Fibroblast of lung (primary cell): Measurements from ENCODE around the gene SAA4. TPM values are rescaled to one million over a fixed set of nuclear protein-coding genes. Genes with fewer than 3 reads are reported as not detected.
"Not testable (repeated sequence)": the region's sequence is repeated elsewhere in the genome, so short reads cannot be mapped to it uniquely, and the experiment has no call there.

Experiments
- DNase-seq, 2 donors: peaks; one replicate each; pipeline versions ENCODE4 v3.0.0 to v3.0.0-alpha.2; 2010; ENCODE audit warnings: low read depth in 2 of 2
- H2AFZ ChIP-seq: 2 replicates; pipeline ENCODE4 v1.5.1; 2012; ENCODE audit warnings: low read length, control low read depth, inconsistent platforms
- H3K27ac ChIP-seq: 2 replicates; pipeline ENCODE4 v1.5.1; 2011; ENCODE audit warnings: low read length, control low read depth; ENCODE audit not compliant: insufficient read depth
- H3K27me3 ChIP-seq: 2 replicates; pipeline ENCODE4 v1.5.1; 2011; ENCODE audit warnings: mild to moderate bottlenecking, low read length; ENCODE audit not compliant: control insufficient read depth, insufficient read depth
- H3K36me3 ChIP-seq: 2 replicates; pipeline ENCODE4 v1.5.1; 2011; ENCODE audit warnings: low read length; ENCODE audit not compliant: control insufficient read depth, insufficient read depth
- H3K4me1 ChIP-seq: 2 replicates; pipeline ENCODE4 v1.5.1; 2011; ENCODE audit warnings: low read length; ENCODE audit not compliant: control insufficient read depth, insufficient read depth; ENCODE audit errors: extremely low read depth
- H3K4me2 ChIP-seq: 2 replicates; pipeline ENCODE4 v1.5.1; 2011; ENCODE audit warnings: low read length, control low read depth; ENCODE audit not compliant: insufficient read depth; ENCODE audit errors: extremely low read depth
- H3K4me3 ChIP-seq, 4 experiments: fragments of 200-600 bp in 1 of 4; sonication (generic) in 1 of 4; replicated peaks in 1 of 4; 2 replicates each; pipeline ENCODE4 v1.5.1; 2011 to 2016; ENCODE audit warnings: low read length in 4 of 4, low read depth in 3 of 4, mild to moderate bottlenecking in 3 of 4, control low read depth in 2 of 4, inconsistent platforms in 1 of 4, mixed read lengths in 1 of 4; ENCODE audit not compliant: insufficient read depth in 1 of 4; ENCODE audit errors: control extremely low read depth in 1 of 4
- H3K79me2 ChIP-seq: 2 replicates; pipeline ENCODE4 v1.5.1; 2012; ENCODE audit warnings: mild to moderate bottlenecking, low read length, inconsistent platforms; ENCODE audit not compliant: control insufficient read depth, insufficient read depth
- H3K9ac ChIP-seq: 2 replicates; pipeline ENCODE4 v1.5.1; 2011; ENCODE audit warnings: mild to moderate bottlenecking, low read length, control low read depth; ENCODE audit not compliant: insufficient read depth
- H3K9me3 ChIP-seq: 2 replicates; pipeline ENCODE4 v1.5.1; 2012; ENCODE audit warnings: low read depth, low read length; ENCODE audit not compliant: control insufficient read depth, insufficient read depth
- H4K20me1 ChIP-seq: 2 replicates; pipeline ENCODE4 v1.5.1; 2011; ENCODE audit warnings: low read length; ENCODE audit not compliant: control insufficient read depth, insufficient read depth; ENCODE audit errors: extremely low read depth
- EZH2 ChIP-seq: IDR thresholded peaks from 2 replicates; pipeline ENCODE4 v1.5.1; 2012; ENCODE audit warnings: low read length, control low read depth, mild to moderate bottlenecking; ENCODE audit errors: missing control alignments
- polyA plus RNA-seq, 2 donors: library from polyadenylated mRNA; depleted of rRNA in 1 of 2; stranded (reverse) in 1 of 2; unstranded in 1 of 2; fragments of >200 nt; gene quantifications; 2 replicates each; pipeline ENCODE4 v1.2.1, GENCODE V29; 2011 to 2012; ENCODE audit warnings: missing spikeins in 1 of 2
- total RNA-seq: library from RNA; depleted of rRNA; stranded (reverse); fragments of >200 nt; gene quantifications from 2 replicates; pipeline ENCODE4 v1.2.1, GENCODE V29; 2014
- TF ChIP-seq, protein P1 (sequence below), 2 donors: IDR thresholded peaks in 1 of 2; conservative IDR thresholded peaks in 1 of 2; 1 replicate in 1 of 2; 2 replicates in 1 of 2; pipeline ENCODE4 v1.5.1; 2011 to 2012; ENCODE audit warnings: low read length in 2 of 2, control low read depth in 1 of 2, inconsistent platforms in 1 of 2, low read depth in 1 of 2, mild to moderate bottlenecking in 1 of 2

Gene SAA4
- total and polyA plus RNA-seq, 2 donors (not counting 1 experiment from before 2014, with no cell fraction given), result not detected

- DNase-seq, result no peak
- Histone ChIP-seq H3K9me3 (no peaks in the 10 kb centered on the region), H3K27me3 (peaks cover 2% of the 10 kb centered on the region), H3K79me2 (no peaks in the 10 kb centered on the region), H3K36me3 (no peaks in the 10 kb centered on the region), H3K27ac (no peak overlapping the region), H3K4me2 (no peak overlapping the region), H2AFZ (no peak overlapping the region), H3K9ac (no peak overlapping the region), H3K4me3 (no peak overlapping the region), H4K20me1 (no peaks in the 10 kb centered on the region), H3K4me1 (no peaks in the 10 kb centered on the region)
- no peak for TF ChIP-seq EZH2
- TF ChIP-seq, protein P1, sequence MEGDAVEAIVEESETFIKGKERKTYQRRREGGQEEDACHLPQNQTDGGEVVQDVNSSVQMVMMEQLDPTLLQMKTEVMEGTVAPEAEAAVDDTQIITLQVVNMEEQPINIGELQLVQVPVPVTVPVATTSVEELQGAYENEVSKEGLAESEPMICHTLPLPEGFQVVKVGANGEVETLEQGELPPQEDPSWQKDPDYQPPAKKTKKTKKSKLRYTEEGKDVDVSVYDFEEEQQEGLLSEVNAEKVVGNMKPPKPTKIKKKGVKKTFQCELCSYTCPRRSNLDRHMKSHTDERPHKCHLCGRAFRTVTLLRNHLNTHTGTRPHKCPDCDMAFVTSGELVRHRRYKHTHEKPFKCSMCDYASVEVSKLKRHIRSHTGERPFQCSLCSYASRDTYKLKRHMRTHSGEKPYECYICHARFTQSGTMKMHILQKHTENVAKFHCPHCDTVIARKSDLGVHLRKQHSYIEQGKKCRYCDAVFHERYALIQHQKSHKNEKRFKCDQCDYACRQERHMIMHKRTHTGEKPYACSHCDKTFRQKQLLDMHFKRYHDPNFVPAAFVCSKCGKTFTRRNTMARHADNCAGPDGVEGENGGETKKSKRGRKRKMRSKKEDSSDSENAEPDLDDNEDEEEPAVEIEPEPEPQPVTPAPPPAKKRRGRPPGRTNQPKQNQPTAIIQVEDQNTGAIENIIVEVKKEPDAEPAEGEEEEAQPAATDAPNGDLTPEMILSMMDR (conservative IDR thresholded peaks at IDR 0.05 in 1 of 2, IDR thresholded peaks at IDR 0.05 in 1 of 2; ENCODE audit: low read depth in 1 of 2, low read length in 2 of 2), result no peak
Observed at GRCh38 chr11:18264677-18265555, 28.3 kb upstream of the SAA4 start.

DNA sequence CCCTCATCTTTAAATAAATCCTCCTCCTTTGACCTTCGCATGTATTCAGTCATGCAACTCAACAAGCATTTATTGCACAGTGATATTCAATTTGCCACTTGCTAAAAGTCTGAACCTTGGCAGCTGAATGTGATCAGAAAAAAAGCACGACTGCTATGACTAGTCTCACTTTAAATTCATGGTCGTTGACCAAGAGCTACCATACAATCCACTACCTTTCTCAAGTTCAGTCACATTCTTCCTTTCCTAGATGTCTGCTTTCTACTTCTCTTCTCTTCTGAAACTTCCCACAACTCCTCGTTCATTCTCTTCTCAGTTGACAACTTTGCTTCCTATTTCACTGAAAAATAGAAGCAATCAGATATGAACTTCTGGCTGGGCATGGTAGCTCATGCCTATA is 27.4 kb upstream of the SAA4 start:
- Histone ChIP-seq H3K9me3 (no peaks in the 10 kb centered on the region), H3K36me3 (no peaks in the 10 kb centered on the region), H3K4me1 (no peaks in the 10 kb centered on the region), H3K79me2 (no peaks in the 10 kb centered on the region), H3K4me3 (no peak overlapping the region), H3K27ac (no peak overlapping the region), H3K27me3 (peaks cover 2% of the 10 kb centered on the region), H4K20me1 (no peaks in the 10 kb centered on the region), H3K9ac (no peak overlapping the region), H2AFZ (no peak overlapping the region), H3K4me2 (no peak overlapping the region)
- no peak for DNase-seq
- TF ChIP-seq, protein P1 (conservative IDR thresholded peaks at IDR 0.05 in 1 of 2, IDR thresholded peaks at IDR 0.05 in 1 of 2; ENCODE audit: low read depth in 1 of 2, low read length in 2 of 2), result no peak
- no peak for TF ChIP-seq EZH2

DNA sequence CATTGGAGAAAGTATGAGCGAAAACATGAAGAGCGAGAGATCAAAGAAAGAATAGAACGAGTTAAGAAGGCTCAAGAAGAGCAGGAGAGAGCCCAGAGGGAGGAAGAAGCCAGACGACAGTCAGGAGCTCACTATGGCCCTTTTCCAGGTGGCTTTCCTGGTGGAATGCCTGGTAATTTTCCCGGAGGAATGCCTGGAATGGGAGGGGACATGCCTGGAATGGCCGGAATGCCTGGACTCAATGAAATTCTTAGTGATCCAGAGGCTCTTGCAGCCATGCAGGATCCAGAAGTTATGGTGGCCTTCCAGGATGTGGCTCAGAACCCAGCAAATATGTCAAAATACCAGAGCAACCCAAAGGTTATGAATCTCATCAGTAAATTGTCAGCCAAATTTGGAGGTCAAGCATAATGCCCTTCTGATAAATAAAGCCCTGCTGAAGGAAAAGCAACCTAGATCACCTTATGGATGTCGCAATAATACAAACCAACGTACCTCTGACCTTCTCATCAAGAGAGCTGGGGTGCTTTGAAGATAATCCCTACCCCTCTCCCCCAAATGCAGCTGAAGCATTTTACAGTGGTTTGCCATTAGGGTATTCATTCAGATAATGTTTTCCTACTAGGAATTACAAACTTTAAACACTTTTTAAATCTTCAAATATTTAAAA is 26.2 kb upstream of the SAA4 start:
- peak in 1 of 2 donors; percentile 25 for DNase-seq
- H3K79me2 ChIP-seq, H3K4me3 ChIP-seq, H4K20me1 ChIP-seq, H3K27ac ChIP-seq, H3K36me3 ChIP-seq, H3K27me3 ChIP-seq, H3K4me1 ChIP-seq, H2AFZ ChIP-seq, H3K9me3 ChIP-seq, H3K9ac ChIP-seq, H3K4me2 ChIP-seq: not testable (repeated sequence)
